ENCODE results near the gene PLEKHD1.

GRCh38 chr14:69579476-69579875 lies 94.9 kb downstream of the PLEKHD1 start:
- TF ChIP-seq POLR2A (IDR thresholded peaks at IDR 0.05; ENCODE audit: low read length) (no peak), GATA1 (IDR thresholded peaks at IDR 0.05; ENCODE audit: low read depth, low read length) (no peak)

Data from erythroblast (primary cell).